ENCODE data around the gene KLHL33. TPM values are rescaled to one million over a fixed set of nuclear protein-coding genes. Genes with fewer than 3 reads are reported as not detected.

KLHL33 gene
- total RNA-seq, 6 experiments from 2014 or later = 0.06 to 0.19 (median 0.11) TPM; not detected in 1

DNA sequence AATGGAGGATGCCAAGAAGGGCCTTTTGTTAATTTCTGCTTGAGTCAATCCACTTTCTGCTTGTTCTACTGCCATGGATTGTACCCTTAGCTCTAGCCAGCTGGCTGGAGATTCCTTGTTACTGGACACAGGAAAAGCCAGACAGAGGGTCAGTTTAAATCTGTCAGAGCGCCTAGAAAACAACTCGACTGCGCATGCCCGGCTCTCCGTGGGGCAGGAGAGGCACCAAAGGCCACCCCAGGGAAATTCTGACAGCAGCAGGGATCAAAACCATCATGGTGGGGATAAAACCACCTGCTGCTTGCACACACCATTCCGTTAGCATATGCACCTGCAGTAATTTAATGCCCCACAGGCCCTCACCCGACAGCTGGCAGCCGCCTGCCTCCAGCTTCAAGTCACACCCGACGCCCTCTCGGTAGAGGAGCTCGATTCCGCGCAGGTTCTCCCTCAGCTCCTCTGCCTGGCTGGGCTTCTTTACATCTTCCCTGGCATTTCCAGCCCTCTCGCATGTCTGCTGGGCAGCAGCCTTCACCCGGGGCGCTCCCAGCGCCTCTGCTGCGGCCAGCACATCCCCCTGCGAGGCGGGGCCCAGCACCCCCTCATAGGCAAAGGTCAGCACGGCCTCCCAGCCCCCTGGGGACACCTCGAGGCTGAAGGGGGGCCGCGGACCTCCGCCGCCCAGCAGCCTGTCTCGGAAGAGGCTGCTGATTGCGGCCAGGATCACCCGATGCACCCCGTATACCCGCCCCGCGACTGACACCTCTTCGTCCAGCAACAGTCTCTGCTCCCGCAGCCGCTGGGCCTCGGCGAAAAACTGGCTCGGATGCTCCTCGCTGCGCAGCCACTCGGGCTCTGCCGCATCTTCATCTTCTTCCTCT is 1.0 kb downstream of the KLHL33 start:
- H3K4me3 ChIP-seq = peak overlapping the region in 2 of 3 donors; percentile 4 to 21
- ATAC-seq (peak; percentile 54 to 60 (median 57)), DNase-seq (peak in 1 of 3 donors; percentile 33)
- H3K36me3 ChIP-seq = no peaks in the 10 kb centered on the region
- no peaks in the 10 kb centered on the region for H3K9me3 ChIP-seq
- no peaks in the 10 kb centered on the region for H3K27me3 ChIP-seq
- H3K27ac ChIP-seq = peak overlapping the region in 1 of 3 donors; percentile 15
- TF ChIP-seq, protein P1, sequence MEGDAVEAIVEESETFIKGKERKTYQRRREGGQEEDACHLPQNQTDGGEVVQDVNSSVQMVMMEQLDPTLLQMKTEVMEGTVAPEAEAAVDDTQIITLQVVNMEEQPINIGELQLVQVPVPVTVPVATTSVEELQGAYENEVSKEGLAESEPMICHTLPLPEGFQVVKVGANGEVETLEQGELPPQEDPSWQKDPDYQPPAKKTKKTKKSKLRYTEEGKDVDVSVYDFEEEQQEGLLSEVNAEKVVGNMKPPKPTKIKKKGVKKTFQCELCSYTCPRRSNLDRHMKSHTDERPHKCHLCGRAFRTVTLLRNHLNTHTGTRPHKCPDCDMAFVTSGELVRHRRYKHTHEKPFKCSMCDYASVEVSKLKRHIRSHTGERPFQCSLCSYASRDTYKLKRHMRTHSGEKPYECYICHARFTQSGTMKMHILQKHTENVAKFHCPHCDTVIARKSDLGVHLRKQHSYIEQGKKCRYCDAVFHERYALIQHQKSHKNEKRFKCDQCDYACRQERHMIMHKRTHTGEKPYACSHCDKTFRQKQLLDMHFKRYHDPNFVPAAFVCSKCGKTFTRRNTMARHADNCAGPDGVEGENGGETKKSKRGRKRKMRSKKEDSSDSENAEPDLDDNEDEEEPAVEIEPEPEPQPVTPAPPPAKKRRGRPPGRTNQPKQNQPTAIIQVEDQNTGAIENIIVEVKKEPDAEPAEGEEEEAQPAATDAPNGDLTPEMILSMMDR (IDR thresholded peaks at IDR 0.05) = no peak
- TF ChIP-seq POLR2A (IDR thresholded peaks at IDR 0.05) = no peak
- 14% methylated on average over 13 of the region's 44 CpGs for WGBS (ENCODE audit: insufficient coverage, low coverage, low lambda C conversion rate, missing lambda C conversion rate)
- no peaks in the 10 kb centered on the region for H3K4me1 ChIP-seq
- intact Hi-C loops (cut with DNase I) = loop anchor here in 1 of 2 donors (10.0 kb wide), 1 partner anchor 170 kb away; no protein-coding TSS in a partner anchor

- no peaks in the 10 kb centered on the region for H3K27me3 ChIP-seq
- no peaks in the 10 kb centered on the region for H3K36me3 ChIP-seq
- TF ChIP-seq, protein P1 (IDR thresholded peaks at IDR 0.05) = no peak
- TF ChIP-seq POLR2A (IDR thresholded peaks at IDR 0.05) = no peak
- intact Hi-C loops (cut with DNase I) = loop anchor here in 1 of 2 donors (10.0 kb wide), 1 partner anchor 175 kb away; no protein-coding TSS in a partner anchor
- H3K4me3 ChIP-seq = no peak overlapping the region
- WGBS (ENCODE audit: insufficient coverage, low coverage, low lambda C conversion rate, missing lambda C conversion rate) = 64% methylated on average over 16 of the region's 30 CpGs
- ATAC-seq (peak in 2 of 4 donors; percentile 22 to 27), DNase-seq (peak in 1 of 3 donors; percentile 19)
- H3K27ac ChIP-seq = no peak overlapping the region
- H3K9me3 ChIP-seq = no peaks in the 10 kb centered on the region
- H3K4me1 ChIP-seq = no peaks in the 10 kb centered on the region
Measured at GRCh38 chr14:20429801-20430669, 5.9 kb downstream of the KLHL33 start.

GRCh38 chr14:20428802-20429201 is 7.2 kb downstream of the KLHL33 start:
- TF ChIP-seq, protein P1 (IDR thresholded peaks at IDR 0.05) = no peak
- no peak for TF ChIP-seq POLR2A (IDR thresholded peaks at IDR 0.05)
- no peaks in the 10 kb centered on the region for H3K4me1 ChIP-seq
- H3K9me3 ChIP-seq = no peaks in the 10 kb centered on the region
- DNase-seq (no peak), ATAC-seq (peak in 1 of 4 donors; percentile 37)
- no peaks in the 10 kb centered on the region for H3K36me3 ChIP-seq
- H3K4me3 ChIP-seq = no peak overlapping the region
- intact Hi-C loops (cut with DNase I) = no loop called here
- H3K27me3 ChIP-seq = no peaks in the 10 kb centered on the region
- H3K27ac ChIP-seq = no peak overlapping the region
- 5% methylated on average over 3 of the region's 5 CpGs for WGBS (ENCODE audit: insufficient coverage, low coverage, low lambda C conversion rate, missing lambda C conversion rate)

GRCh38 chr14:20428010-20428365 is 8.0 kb downstream of the KLHL33 start:
- intact Hi-C loops (cut with DNase I) = no loop called here
- H3K27ac ChIP-seq = no peak overlapping the region
- DNase-seq = no peak
- no peak for TF ChIP-seq POLR2A (IDR thresholded peaks at IDR 0.05)
- TF ChIP-seq, protein P1 (IDR thresholded peaks at IDR 0.05) = no peak
- 64% methylated on average over 5 of the region's 5 CpGs for WGBS (ENCODE audit: insufficient coverage, low coverage, low lambda C conversion rate, missing lambda C conversion rate)
- no peaks in the 10 kb centered on the region for H3K36me3 ChIP-seq
- peak in 1 of 4 donors; percentile 10 for ATAC-seq
- H3K9me3 ChIP-seq = no peaks in the 10 kb centered on the region
- no peaks in the 10 kb centered on the region for H3K27me3 ChIP-seq
- no peaks in the 10 kb centered on the region for H3K4me1 ChIP-seq
- H3K4me3 ChIP-seq = no peak overlapping the region
